Spleen (tissue), 7 donors: ENCODE results near the gene ASB3.

Experiments
- POLR2A ChIP-seq, 3 donors: fragments of 450-650 bp; IDR thresholded peaks; one replicate each; pipeline ENCODE4 v1.5.1; 2017; ENCODE audit warnings: antibody characterized with exemption in 3 of 3, mild to moderate bottlenecking in 1 of 3
- TF ChIP-seq, protein P1 (sequence below), 11 experiments: fragments of 200-600 bp in 7 of 11; fragments of 450-650 bp in 4 of 11; sonication (generic) in 4 of 11; IDR thresholded peaks in 8 of 11; conservative IDR thresholded peaks in 3 of 11; 1 replicate in 7 of 11; 2 replicates in 4 of 11; pipeline versions ENCODE4 v1.4.0 to v1.8.0; 2016 to 2021; ENCODE audit warnings: antibody characterized with exemption in 11 of 11, inconsistent platforms in 4 of 11, mild to moderate bottlenecking in 1 of 11
- donor health status: DM: no; HTN: no; CAD: no; lungs with moderate emphysema.
- donor health status: DM: no; HTN: no; CAD: no.
- donor health status: DM: no; HTN: no; CAD: no.

DNA sequence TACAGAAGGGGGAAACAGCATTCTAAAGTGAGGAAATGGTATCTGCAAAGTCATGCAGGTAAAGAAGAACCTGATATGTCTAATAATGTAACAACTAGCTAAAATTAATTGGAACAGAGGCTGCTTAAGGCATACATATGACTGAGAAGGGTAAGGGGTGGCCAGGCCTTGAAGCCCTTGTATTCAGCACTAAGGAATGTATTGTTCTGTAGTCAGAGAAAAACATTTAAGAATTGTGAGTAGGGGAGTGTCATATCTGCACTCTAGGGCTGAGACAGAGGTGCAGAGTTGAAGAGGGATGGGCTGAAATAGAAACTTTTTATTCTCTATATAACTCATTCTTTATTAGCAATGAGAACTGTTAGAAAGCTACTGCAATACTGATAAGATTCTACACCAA is 164.6 kb downstream of the ASB3 start:
- TF ChIP-seq, protein P1, sequence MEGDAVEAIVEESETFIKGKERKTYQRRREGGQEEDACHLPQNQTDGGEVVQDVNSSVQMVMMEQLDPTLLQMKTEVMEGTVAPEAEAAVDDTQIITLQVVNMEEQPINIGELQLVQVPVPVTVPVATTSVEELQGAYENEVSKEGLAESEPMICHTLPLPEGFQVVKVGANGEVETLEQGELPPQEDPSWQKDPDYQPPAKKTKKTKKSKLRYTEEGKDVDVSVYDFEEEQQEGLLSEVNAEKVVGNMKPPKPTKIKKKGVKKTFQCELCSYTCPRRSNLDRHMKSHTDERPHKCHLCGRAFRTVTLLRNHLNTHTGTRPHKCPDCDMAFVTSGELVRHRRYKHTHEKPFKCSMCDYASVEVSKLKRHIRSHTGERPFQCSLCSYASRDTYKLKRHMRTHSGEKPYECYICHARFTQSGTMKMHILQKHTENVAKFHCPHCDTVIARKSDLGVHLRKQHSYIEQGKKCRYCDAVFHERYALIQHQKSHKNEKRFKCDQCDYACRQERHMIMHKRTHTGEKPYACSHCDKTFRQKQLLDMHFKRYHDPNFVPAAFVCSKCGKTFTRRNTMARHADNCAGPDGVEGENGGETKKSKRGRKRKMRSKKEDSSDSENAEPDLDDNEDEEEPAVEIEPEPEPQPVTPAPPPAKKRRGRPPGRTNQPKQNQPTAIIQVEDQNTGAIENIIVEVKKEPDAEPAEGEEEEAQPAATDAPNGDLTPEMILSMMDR (IDR thresholded peaks at IDR 0.05 in 8 of 11, conservative IDR thresholded peaks at IDR 0.05 in 3 of 11), result no peak
- TF ChIP-seq POLR2A (IDR thresholded peaks at IDR 0.05), result no peak
